ENCODE results near the gene VAT1L. TPM values are rescaled to one million over a fixed set of nuclear protein-coding genes. Genes with fewer than 3 reads are reported as not detected.

The VAT1L gene
- polyA plus RNA-seq, 1 of the 3 experiments (the other 2 are of a cell fraction), result 52.5 TPM

DNA sequence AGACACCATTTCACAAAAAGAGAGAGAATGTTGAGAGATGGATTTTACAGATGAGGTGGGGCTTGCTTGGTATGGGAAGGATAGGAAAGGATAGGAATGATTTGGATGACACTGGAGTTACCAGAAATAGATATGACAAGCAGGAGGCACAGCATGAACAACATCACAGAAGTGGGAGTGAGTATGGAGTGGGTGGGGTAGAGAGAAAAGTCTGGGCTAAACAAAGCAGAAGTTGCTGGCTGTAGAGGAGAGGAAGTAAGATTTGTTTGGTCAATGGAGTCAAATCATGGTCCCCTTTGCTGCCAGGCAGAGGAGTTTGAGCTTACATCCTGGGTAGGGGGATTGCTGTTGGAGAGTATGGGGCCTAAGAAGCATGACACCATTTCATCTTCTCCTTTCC is 101.7 kb downstream of the VAT1L start:
- ChIA-PET POLR2A (no interaction called here), CTCF (interaction anchor here (0.6 kb wide), 1 partner anchor 19 kb away, joined by 3 read pairs; no protein-coding TSS in a partner anchor)
- Histone ChIP-seq H3F3A (replicated peaks; ENCODE audit: insufficient read depth) (no peaks in the 10 kb centered on the region), H3K9ac (no peak overlapping the region), H3K4me2 (no peak overlapping the region), H3K9me2 (no peaks in the 10 kb centered on the region), H3K9me3 (no peaks in the 10 kb centered on the region), H2AFZ (ENCODE audit: low read depth) (no peak overlapping the region), H3K4me3 (ENCODE audit: low read depth in 2 of 2, low read length in 1 of 2) (no peak overlapping the region), H3K27ac (ENCODE audit: low read depth in 2 of 2, low read length in 1 of 2) (no peak overlapping the region), H3K79me2 (ENCODE audit: insufficient read depth) (no peaks in the 10 kb centered on the region), H3K36me3 (replicated peaks in 1 of 2; ENCODE audit: control insufficient read depth in 1 of 2, insufficient read depth in 2 of 2, low read length in 1 of 2) (no peaks in the 10 kb centered on the region), H3K27me3 (ENCODE audit: insufficient read depth) (no peaks in the 10 kb centered on the region), H4K20me1 (ENCODE audit: insufficient read depth) (no peaks in the 10 kb centered on the region), H3K4me1 (ENCODE audit: control insufficient read depth in 1 of 2, insufficient read depth in 2 of 2, low read depth in 1 of 2, low read length in 1 of 2) (peaks cover 0 to 4% of the 10 kb centered on the region in 2 experiments; a peak in 1 of 4 replicates)
- no peak for TF ChIP-seq CHD2 (IDR thresholded peaks at IDR 0.05; ENCODE audit: low read length, partially characterized antibody)
- no peak for TF ChIP-seq RFX5 (IDR thresholded peaks at IDR 0.05; ENCODE audit: low read length)
- TF ChIP-seq, protein P1, sequence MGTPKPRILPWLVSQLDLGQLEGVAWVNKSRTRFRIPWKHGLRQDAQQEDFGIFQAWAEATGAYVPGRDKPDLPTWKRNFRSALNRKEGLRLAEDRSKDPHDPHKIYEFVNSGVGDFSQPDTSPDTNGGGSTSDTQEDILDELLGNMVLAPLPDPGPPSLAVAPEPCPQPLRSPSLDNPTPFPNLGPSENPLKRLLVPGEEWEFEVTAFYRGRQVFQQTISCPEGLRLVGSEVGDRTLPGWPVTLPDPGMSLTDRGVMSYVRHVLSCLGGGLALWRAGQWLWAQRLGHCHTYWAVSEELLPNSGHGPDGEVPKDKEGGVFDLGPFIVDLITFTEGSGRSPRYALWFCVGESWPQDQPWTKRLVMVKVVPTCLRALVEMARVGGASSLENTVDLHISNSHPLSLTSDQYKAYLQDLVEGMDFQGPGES (IDR thresholded peaks at IDR 0.05; ENCODE audit: low read depth, low read length), result no peak
- TF ChIP-seq EP300 (IDR thresholded peaks at IDR 0.05; ENCODE audit: borderline replicate concordance in 1 of 2, low read depth in 1 of 2, low read length in 1 of 2), result no peak
- DNase-seq, result no peak

DNA sequence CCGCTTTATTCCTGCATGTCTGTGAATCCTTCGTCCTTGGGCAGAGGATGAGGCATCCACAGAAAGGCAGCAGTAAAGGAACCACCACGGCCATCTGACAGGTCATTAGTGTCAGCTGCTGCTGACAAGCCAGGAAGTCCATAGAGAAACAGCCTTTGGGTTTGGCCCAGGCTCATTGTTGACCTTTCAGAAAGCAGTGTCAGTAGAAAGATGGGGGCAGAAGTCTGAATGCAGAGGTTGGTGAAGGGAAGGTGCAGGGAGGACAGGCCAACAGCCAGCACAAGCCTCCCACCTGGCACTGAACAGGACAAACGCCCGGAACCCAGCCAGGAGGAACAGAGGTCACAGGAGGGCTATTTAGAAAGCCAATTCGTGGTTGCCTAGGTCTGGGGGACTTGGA is 105.8 kb downstream of the VAT1L start:
- 61% methylated on average over 6 of the region's 6 CpGs for WGBS (ENCODE audit: low lambda C conversion rate)
- POLR2A ChIA-PET, result no interaction called here
- no peak overlapping the region for H3K4me3 ChIP-seq (ENCODE audit: low read depth in 2 of 2, low read length in 1 of 2)

More for the DNA sequence above, 105.8 kb downstream of the VAT1L start:
- Histone ChIP-seq H3K27ac (ENCODE audit: low read depth in 2 of 2, low read length in 1 of 2) (no peak overlapping the region), H3K9me3 (no peaks in the 10 kb centered on the region), H3K9me2 (no peaks in the 10 kb centered on the region), H3K36me3 (replicated peaks in 1 of 2; ENCODE audit: control insufficient read depth in 1 of 2, insufficient read depth in 2 of 2, low read length in 1 of 2) (no peaks in the 10 kb centered on the region), H3K27me3 (ENCODE audit: insufficient read depth) (no peaks in the 10 kb centered on the region), H3K79me2 (ENCODE audit: insufficient read depth) (no peaks in the 10 kb centered on the region), H3K4me1 (ENCODE audit: control insufficient read depth in 1 of 2, insufficient read depth in 2 of 2, low read depth in 1 of 2, low read length in 1 of 2) (peaks cover 15 to 27% of the 10 kb centered on the region in 2 experiments), H3K4me2 (no peak overlapping the region), H3K9ac (no peak overlapping the region), H2AFZ (ENCODE audit: low read depth) (no peak overlapping the region), H3F3A (replicated peaks; ENCODE audit: insufficient read depth) (peaks cover 21% of the 10 kb centered on the region), H4K20me1 (ENCODE audit: insufficient read depth) (no peaks in the 10 kb centered on the region)
- no peak for DNase-seq
- CTCF ChIA-PET, result no interaction called here
- no peak for TF ChIP-seq CHD2 (IDR thresholded peaks at IDR 0.05; ENCODE audit: low read length, partially characterized antibody)
- TF ChIP-seq SIN3A (IDR thresholded peaks at IDR 0.05; ENCODE audit: borderline replicate concordance, low read depth, low read length), result no peak
- no peak for TF ChIP-seq YY1 (IDR thresholded peaks at IDR 0.05; ENCODE audit: low read depth)
- TF ChIP-seq NRF1 (IDR thresholded peaks at IDR 0.05; ENCODE audit: low read depth, low read length), result no peak
- no peak for TF ChIP-seq FOXJ3 (CRISPR knock-in tag; IDR thresholded peaks at IDR 0.05)
- TF ChIP-seq, protein P2, sequence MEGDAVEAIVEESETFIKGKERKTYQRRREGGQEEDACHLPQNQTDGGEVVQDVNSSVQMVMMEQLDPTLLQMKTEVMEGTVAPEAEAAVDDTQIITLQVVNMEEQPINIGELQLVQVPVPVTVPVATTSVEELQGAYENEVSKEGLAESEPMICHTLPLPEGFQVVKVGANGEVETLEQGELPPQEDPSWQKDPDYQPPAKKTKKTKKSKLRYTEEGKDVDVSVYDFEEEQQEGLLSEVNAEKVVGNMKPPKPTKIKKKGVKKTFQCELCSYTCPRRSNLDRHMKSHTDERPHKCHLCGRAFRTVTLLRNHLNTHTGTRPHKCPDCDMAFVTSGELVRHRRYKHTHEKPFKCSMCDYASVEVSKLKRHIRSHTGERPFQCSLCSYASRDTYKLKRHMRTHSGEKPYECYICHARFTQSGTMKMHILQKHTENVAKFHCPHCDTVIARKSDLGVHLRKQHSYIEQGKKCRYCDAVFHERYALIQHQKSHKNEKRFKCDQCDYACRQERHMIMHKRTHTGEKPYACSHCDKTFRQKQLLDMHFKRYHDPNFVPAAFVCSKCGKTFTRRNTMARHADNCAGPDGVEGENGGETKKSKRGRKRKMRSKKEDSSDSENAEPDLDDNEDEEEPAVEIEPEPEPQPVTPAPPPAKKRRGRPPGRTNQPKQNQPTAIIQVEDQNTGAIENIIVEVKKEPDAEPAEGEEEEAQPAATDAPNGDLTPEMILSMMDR (IDR thresholded peaks at IDR 0.05), result no peak
